ENCODE data around the gene DOK6.

Gene DOK6

GRCh38 chr18:69895066-69896047 is 494.7 kb downstream of the DOK6 start:
- no peak for DNase-seq (ENCODE audit: low read depth in 2 of 3, low spot score in 2 of 3)

GRCh38 chr18:69897397-69898108 is 496.9 kb downstream of the DOK6 start:
- DNase-seq (ENCODE audit: low read depth in 2 of 3, low spot score in 2 of 3), result no peak

GRCh38 chr18:69898241-69898861 is 497.7 kb downstream of the DOK6 start:
- DNase-seq (ENCODE audit: low read depth in 2 of 3, low spot score in 2 of 3), result peak in 1 of 3 experiments; percentile 29

All from activated CD8-positive, alpha-beta memory T cell treated with anti-CD3 and anti-CD28 coated beads for 48 hours (primary cell).